Activated T-helper 9 cell treated with anti-CD3 and anti-CD28 coated beads, Interleukin-2, amount 50 U/mL, for 16 hours (primary cell): ENCODE measurements around the gene ITGB1.

ENCODE experiments used
- DNase-seq: peaks from one replicate; pipeline ENCODE4 v3.0.0-alpha.2; 2020; ENCODE audit warnings: low read depth

Gene ITGB1

GRCh38 chr10:32955299-32955772 lies 2.7 kb downstream of the ITGB1 start:
- no peak for DNase-seq

- no peak for DNase-seq
Measured at GRCh38 chr10:32954545-32955298, 3.3 kb downstream of the ITGB1 start.

GRCh38 chr10:32954080-32954479 lies 4.0 kb downstream of the ITGB1 start:
- no peak for DNase-seq

GRCh38 chr10:32953277-32953927 lies 4.6 kb downstream of the ITGB1 start:
- DNase-seq: no peak

- DNase-seq: no peak
Measured at GRCh38 chr10:32952541-32953276, 5.3 kb downstream of the ITGB1 start.

GRCh38 chr10:32952094-32952493 lies 5.9 kb downstream of the ITGB1 start:
- no peak for DNase-seq

GRCh38 chr10:32951111-32951510 lies 6.9 kb downstream of the ITGB1 start:
- no peak for DNase-seq

- DNase-seq: no peak
Measured at GRCh38 chr10:32950591-32951108, 7.4 kb downstream of the ITGB1 start.

GRCh38 chr10:32949221-32949678 lies 8.8 kb downstream of the ITGB1 start:
- DNase-seq: no peak

GRCh38 chr10:32948451-32948850 lies 9.6 kb downstream of the ITGB1 start:
- no peak for DNase-seq

GRCh38 chr10:32947586-32947985 lies 10.4 kb downstream of the ITGB1 start:
- no peak for DNase-seq

GRCh38 chr10:32946108-32946507 lies 11.9 kb downstream of the ITGB1 start:
- DNase-seq: no peak

- no peak for DNase-seq
Measured at GRCh38 chr10:32943854-32944661, 14.0 kb downstream of the ITGB1 start.

GRCh38 chr10:32943395-32943794 lies 14.6 kb downstream of the ITGB1 start:
- no peak for DNase-seq

GRCh38 chr10:32942081-32942480 lies 15.9 kb downstream of the ITGB1 start:
- DNase-seq: no peak

- no peak for DNase-seq
Measured at GRCh38 chr10:32941357-32941756, 16.7 kb downstream of the ITGB1 start.

- no peak for DNase-seq
Measured at GRCh38 chr10:32940321-32941301, 17.4 kb downstream of the ITGB1 start.

GRCh38 chr10:32939296-32940111 lies 18.5 kb downstream of the ITGB1 start:
- no peak for DNase-seq

GRCh38 chr10:32938554-32939061 lies 19.4 kb downstream of the ITGB1 start:
- DNase-seq: no peak
